Stimulated activated CD4-positive, alpha-beta T cell treated with anti-CD3 and anti-CD28 coated beads, Interleukin-12 subunit alpha, Interleukin-12 subunit beta, amount 100 ng/mL, for 48 hours (primary cell): ENCODE results near the gene WNT4.

Experiments used
- DNase-seq, 3 donors: peaks; one replicate each; pipeline ENCODE4 v3.0.0-alpha.2; 2020; ENCODE audit warnings: low read depth in 2 of 3, low spot score in 1 of 3

The WNT4 gene

DNA sequence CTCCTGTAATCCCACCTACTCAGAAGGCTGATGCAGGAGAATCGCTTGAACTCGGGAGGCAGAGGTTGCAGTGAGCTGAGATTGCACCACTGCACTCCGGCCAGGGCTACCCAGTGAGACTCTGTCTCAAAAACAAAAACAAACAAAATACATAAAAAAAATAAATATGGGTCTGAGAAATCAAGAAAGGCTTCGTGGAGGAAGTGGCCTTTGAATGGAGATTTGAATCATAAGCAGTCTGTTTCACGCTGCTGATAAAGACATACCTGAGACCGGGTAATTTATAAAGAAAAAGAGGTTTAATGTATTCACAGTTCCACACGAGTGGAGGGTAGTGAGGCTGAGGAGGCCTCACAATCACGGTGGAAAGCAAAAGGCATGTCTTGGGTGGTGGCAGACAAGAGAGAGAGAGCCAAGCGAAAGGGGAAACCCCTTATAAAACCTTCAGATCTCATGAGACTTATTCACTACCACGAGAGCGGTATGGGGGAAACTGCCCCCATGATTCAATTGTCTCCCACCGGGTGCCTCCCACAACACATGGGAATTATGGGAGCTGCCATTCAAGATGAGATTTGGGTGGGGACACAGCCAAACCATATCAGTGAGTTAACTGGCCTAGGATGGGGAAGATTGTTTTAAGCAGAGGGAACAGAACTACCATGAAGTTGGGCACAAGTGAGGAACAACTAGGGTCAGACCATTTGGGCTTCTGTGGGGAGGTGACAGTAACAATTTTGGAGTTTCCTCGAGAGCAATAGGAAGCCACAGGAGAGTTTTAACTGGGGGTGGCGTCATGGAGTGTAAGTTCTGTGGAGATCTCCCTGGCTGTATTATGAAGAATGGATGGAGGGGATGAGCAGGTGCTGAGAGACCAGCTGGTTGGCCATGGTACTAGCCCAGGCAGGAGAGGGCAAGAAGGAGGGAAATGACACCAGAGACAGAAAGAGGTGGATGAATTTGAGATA, 22.2 kb upstream of the WNT4 start:
- no peak for DNase-seq

DNA sequence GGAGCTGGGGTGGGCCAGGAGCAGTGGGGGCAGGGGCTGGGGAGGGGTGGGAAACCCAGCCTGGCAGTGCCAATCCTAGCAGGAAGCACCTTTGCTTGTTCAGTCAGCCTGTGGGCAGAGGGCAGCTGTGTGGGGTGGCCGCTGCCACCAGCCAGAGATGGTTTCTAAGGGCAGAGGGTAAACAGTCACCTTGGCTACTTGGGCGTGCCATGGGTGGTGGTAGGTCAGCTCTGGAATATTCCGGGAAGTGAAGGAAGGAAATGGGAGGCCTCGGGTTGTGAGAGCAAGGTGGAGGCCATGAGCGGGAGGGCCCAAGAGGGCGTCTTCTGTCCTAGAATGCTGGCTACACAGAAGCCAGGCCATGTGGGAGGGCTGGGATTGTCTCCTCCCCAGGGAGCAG, 20.7 kb upstream of the WNT4 start:
- DNase-seq, result no peak

DNA sequence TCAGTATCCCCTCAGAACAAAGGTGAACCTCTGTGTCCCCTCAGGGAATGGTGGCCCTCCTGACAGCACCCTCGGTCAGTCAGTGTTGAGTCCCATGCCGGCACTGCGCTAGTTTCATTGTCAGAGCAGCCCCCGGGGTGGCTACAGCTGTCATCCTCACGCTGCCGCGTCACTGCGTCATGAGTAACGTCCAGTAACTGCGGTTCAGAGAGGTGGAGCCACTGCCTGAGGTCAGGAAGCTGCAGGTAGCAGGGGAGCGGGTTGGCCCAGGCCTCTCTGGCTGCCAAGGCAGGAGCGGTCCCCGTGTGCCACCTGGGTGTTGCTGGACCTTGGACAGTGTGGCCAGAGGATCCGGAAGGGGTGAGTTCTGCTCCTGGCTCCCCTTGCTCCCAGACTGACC, 20.2 kb upstream of the WNT4 start:
- DNase-seq, result no peak

DNA sequence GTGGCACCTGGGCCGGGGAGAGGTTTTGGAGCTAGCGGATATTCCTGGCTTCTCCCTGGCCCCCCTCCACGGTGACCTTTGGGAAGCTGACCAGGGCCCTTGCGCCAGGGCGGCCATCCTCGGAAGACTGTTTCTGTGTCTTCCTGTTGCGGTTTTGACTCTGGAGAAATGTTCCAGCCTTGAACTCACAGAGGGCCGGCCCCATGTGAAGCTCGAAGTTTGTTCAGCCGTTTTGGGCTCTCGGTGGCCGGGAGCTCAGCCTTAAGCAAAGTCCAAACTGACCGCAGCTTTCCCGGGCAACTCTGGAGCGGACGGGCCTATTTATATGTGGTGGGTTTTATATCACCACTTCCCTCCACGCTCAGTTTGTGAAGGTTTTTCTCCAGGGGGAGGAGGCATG, 17.0 kb upstream of the WNT4 start:
- DNase-seq, result no peak

DNA sequence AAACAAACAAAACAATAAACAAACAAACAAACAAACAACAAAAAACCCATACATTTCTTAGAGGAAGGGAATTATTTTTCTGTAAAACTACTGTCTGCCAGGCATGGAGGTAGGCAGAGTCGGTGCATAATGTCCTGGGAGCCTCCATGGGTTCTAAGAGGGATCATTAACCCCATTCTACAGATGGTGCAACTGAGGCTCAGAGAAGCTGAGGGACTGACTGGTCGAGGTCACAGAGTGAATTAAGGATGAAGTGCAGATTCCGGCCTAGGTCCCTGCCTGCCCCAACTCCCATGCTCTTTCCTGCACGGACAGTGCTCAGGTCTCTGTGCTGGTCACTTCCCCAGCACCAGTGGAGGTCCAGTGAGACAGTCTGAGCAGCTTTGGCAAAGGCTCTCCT, 15.8 kb upstream of the WNT4 start:
- DNase-seq, result no peak

DNA sequence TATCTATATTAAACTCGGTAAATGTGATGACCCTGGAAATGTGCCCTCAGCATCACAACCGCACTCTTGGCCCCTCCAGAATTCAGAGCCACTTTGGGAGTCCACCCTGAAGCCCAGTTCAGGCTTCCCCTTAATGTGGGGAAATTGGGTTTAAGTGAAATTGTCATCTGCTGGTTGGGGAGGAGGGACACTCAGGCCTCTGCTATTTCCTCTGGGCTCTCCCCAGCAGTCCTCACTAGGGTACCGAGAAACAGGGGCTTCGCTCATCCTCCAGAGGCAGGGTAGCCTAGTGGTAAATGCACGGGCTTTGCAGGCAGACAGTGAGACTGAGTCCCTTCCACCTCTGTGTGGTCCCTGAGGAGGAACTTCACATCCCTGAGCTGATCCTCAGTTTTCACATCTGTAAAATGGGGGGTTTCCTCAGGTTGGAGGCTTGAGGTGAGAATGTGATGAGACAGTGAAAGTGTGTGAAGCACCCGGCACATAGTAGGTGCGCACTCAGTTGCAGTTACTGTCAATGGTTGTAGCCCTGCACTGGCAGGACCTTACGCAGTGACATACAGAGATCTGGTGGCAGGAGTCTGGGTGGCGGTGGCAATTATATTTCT, 14.6 kb upstream of the WNT4 start:
- no peak for DNase-seq

DNA sequence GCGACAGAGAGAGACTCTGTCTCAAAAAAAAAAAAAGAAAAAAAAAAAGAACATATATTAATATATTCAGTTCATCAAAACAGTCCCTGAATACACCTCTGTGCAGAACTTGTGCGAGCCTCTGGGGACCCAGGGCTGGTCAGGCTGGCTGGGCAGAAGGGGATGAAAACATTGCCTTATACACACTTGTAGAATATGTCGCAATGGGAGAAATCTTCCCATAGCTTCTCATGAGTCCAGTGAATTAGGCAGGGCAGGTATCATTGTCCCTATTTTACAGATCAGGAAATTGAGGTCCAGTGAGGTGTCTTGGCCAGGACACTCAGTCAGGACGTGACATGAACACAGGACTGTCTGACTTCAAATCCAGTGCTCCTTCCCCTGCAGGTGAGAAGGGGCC, 12.6 kb upstream of the WNT4 start:
- DNase-seq, result no peak

DNA sequence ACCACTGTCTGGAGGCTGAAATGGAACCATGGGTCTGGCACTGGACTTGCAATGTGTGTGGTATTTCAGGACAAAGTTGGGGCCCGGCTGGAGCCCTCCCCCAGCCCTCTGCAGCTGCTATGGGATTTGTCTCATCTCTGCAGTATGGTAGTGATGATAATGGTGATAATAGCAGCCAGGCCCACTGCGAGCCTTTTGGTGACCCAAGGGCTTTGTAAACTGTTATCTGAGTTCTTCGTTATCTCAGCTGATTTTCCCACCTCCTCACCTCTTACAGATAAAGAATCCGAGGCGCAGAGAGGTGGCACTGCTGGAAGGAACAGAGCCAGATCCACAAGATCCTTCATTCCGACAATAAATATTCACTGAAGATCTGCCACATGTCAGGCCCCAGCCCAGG, 11.7 kb upstream of the WNT4 start:
- no peak for DNase-seq

DNA sequence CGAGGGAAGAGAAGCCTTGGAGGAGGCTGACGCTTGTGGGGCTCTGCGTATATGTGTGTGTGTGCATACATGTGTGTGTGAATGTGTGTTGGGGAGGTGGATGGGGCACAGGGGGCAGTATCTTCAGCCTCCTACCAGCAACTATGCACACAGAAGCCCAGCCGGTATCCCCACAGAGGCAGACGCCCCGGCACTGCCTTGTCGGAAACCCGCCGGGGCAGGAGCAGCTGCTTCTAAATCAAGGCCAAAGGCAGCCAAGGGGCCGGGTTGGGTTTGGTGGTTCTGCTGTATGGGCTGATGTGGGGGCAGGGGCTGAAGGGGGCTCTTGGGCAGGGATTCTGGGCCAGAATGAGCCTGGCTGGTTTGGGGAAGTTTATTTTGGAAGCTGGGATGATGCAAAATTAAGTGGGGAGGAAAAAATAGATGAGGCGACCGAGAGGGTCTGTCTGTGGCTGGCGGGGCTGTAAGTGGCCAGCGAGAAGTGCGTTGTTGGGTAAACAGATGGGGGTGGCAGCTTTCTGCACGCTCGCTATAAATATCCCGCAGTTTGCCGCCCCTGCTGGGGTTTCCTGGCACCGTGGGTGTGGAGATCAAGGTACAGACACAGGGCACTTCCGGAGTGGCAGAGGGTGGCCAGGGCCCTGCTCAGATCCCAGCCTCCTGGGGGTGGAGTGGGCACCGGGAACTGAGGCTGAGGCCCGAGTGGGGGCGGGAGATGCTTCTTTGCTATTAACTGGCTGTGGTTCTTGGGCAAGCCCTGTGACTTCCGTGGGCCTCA, 11.0 kb upstream of the WNT4 start:
- no peak for DNase-seq

DNA sequence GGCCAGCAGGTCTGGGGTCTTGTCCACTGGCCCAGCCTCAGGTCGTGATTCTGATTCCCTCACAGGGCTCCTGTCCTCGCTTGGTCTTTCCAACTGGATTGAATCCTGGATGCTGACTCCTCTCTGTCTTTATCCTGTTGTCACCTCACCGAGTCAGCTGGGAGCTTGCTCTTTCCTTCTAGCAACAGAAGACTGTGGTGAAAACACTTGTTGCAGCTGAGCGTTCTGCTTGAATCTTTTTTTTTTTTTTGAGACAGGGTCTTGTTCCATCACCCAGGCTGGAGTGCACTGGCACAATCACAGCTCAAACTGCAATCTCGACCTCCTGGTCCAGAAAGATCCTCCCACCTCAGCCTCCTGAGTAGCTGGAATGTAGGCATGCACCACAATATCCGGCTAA, 8.0 kb upstream of the WNT4 start:
- DNase-seq, result no peak

DNA sequence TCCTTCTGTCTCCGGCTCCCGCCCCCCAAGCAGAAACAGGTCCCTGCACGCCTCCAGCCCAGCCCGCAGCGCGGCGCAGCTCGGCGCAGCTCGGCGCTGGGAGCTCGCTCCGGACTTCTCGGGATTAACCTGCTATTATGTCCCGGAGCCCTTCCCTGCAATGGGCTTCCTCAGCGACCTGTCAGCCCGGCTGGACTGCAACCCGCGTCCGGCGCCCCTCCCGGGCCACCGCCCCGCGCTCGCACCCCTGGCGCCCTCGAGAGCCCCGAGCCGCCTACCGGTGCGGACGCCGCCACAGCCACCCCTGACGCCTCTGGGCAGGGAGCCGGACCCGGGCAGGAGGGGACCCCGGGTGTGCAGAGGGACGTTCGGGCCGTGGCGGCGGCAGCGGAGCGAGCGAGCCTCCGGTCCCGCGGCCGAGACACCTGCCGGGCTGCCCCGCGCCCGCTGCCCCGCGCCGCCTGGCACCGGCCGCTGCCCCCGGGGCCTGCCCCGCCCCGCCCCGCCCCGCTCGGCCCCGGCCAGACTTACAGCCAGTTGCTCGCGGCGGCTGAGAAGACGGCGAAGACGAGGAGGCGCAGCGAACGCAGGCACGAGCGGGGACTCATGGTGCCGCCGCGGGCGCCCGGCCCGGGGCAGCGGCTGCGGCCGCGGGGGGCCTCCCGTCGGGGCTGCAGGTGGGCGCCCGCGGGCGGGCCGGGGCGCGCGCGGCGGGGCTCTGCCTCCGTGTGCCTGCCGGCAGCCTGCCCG, 407 bp downstream of the WNT4 start:
- no peak for DNase-seq

DNA sequence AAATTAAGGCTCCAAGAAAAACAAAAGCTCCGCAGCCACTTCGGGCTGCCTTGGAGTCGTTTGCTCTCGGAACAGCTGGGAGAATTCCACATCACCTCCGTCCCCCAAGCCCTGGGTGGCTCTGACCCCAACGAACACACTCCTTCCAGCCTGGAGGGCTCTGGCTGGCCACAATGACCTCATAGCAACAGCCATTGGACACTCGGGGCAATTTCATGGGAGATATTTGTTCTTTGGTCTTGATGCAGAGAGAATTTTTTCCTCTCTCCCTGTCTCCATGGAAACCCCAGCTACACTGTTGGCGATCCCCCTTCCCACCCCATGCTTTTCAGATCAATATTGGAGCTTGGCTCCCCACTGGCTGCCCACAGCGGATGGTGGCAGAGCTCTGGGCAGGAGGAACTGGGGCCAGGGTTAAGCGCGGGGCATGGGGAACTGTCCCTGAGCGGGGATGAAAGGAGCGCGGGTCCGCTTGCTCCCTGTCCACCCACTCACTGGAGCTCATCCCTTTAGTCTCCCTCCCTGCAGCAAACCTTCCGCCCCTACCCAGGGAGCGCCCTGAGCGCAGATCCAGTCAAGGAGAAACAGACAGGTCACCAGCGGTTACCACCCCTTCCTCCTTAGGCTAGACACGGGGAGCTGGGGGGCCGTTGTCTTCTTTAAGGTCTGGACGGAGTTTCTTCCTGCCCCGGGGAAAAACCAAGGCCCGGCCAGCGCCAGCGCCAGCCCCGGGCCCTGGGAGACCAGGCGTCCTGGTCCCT, 1.2 kb downstream of the WNT4 start:
- DNase-seq, result no peak

DNA sequence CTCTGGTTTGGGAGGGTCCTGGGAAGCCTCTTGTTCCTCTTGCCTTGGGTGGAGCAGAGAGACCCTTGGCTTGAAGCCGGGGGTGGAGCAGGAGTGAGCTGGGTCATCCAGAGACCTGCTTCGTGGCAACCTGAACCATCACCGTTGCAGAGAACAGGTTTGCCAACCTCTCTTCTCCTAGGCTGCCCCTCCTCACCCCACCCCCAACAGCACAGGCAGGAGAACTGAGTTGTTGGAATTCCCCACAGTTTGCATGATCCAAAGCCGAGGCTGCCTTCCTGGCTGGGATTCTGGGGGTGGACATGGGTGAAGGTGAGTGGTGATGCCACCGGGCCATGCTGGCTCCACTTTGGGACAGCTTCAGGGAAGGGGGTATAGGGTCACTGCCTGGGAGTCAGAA, 2.2 kb downstream of the WNT4 start:
- no peak for DNase-seq

DNA sequence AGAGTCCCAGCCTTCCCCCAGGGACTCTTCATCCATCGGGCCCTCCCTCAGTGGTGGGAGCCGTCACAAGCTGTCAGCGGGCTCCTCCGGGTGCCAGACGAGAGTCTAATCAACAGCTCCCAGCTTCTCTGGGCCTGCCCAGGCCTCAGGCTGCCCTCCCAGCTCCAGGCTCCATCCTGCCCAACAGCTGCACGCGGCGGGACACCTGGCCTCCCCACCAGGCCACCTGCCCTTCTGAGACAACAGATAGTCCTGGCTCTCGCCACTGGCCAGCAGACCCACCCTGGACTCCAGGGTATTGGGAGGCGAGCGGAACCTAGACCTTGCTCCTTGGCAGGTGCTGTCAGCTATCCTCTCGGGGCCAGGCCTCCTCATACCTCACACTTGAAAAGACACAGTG, 3.1 kb downstream of the WNT4 start:
- DNase-seq, result no peak

DNA sequence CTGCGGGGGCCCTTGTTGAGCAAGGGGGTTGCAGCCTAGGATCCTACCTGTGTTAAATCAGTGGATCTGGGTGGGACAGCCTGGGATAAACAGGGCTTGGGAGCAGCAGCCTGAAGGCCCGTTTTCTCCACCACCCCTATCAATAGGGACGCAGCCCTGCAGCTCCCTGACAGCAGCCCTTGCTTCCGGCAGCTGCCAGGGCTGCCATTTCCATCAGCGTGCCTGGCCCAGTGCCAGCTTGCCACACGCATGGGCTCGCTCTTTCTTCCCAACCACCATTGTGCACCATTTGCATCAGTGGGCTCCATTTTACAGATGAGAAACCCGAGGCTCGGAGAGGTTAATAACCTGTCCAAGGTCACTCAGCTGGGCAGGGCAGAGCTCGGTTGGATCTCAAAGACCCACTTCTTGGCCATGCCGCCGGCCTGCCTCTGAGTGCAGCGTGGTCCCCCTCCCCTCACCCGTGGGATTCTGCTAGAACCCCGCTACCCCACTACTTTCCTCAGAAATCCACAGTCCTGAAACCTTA, 3.8 kb downstream of the WNT4 start:
- DNase-seq, result no peak

DNA sequence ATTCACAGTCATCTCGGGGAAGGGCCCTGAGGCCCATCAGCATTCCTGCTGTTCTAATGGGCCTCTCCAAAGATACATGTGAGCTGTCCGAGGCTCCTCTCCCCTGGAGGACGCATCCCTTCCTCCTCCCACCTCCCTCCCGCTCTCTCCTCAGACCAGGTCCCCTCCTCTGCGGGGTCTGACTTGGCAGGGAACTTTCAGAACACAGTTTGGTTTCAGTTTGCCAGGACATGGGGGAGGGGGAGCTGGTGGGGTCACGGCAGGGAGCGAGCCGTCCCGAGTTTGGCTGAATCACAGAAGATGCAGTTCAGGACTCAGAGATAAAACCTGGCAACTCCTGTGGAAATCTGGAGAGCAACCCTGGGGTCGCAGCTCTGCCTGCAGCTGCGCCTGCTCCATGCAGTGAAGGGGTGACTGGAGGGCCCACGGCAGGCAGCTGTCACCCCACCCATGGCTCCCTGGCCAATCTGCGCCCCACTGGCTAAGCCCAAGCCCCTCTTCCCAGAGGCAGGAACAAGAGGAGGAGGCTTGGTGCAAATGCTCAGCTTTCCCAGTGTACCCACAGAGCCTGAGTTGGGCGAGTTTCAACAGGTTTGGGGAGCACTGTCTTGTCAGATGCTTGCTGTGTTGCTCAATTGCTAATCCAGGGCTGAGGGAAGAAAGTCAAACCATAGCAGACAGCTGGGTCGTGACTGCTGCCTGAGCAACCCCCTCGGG, 5.7 kb downstream of the WNT4 start:
- DNase-seq, result no peak

DNA sequence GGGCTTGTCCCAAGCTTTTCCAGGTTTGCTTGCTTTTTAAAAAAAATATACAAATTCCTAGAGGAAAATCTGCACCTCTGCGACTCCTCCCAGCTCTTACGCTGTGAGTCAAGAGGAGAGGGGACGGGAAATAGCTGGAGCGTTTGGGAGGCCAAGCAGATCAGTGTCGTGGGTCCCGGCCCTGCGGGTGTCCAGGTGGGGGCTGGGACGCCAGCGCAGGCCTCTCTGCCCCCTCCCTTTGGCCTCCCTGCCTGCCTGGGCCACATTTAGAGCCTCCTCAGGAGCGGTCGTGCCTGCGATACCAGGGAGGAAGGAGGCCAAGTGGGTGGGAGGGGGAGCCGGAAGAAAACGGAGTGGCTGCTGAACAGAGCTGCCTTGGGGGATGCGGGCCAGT, 9.0 kb downstream of the WNT4 start:
- no peak for DNase-seq

DNA sequence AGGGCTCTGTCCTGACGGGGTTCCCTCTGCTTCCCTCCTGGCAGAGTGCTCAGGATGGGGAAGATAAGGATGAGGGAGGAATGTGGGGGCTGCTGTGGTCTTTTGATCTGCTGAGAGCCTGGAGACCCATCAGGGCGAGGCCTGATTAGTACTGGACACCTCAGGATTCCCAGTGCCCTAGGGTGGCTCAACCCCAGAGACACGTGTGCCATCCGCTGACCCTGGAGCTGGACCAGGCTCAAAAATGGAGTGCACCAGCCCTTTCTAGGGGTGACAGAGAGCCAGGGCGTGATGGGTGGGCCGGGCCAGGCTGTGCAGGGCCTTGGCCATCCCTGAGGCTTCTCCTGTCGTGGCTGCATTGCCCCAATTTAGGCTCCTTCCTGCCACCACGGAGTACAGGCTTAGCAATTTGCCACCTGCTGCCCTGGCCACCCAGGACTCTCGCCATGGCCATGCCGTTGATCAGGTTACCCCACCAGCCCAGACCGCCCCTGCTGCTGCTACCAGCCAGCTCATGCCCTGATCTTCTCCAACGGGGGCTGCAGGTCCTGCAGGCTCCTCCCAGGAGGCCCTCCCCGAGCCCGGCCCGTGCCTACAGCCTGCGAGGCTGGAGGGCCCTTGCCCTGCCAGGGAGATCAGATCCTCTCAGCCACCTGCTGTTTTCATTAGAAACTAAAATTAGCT, 9.5 kb downstream of the WNT4 start:
- no peak for DNase-seq
